Parathyroid adenoma (tissue), 2 donors: Measurements from ENCODE around the gene IGFN1.

Experiments
- H2AFZ ChIP-seq: fragments of 300-600 bp; sonication (generic); one replicate; pipeline ENCODE4 v1.7.0; 2017; ENCODE audit warnings: antibody characterized with exemption, mild to moderate bottlenecking
- H3K27ac ChIP-seq: fragments of 300-600 bp; sonication (generic); one replicate; pipeline ENCODE4 v1.7.0; 2017
- H3K27me3 ChIP-seq: fragments of 300-600 bp; sonication (generic); one replicate; pipeline ENCODE4 v1.7.0; 2017; ENCODE audit warnings: low read length; ENCODE audit not compliant: control insufficient read depth, insufficient read depth
- H3K36me3 ChIP-seq: fragments of 300-600 bp; sonication (generic); one replicate; pipeline ENCODE4 v1.7.0; 2017; ENCODE audit warnings: low read length; ENCODE audit not compliant: control insufficient read depth, insufficient read depth
- H3K4me1 ChIP-seq: fragments of 300-600 bp; sonication (generic); one replicate; pipeline ENCODE4 v1.7.0; 2017; ENCODE audit warnings: control low read depth
- H3K4me2 ChIP-seq: fragments of 300-600 bp; sonication (generic); one replicate; pipeline ENCODE4 v1.7.0; 2017; ENCODE audit warnings: low read length
- H3K4me3 ChIP-seq: fragments of 300-600 bp; sonication (generic); one replicate; pipeline ENCODE4 v1.7.0; 2017; ENCODE audit warnings: low read depth, low read length
- H3K79me2 ChIP-seq: fragments of 300-600 bp; sonication (generic); one replicate; pipeline ENCODE4 v1.7.0; 2017; ENCODE audit warnings: control low read depth
- H3K9ac ChIP-seq: fragments of 300-600 bp; sonication (generic); one replicate; pipeline ENCODE4 v1.7.0; 2017; ENCODE audit warnings: mild to moderate bottlenecking
- H3K9me3 ChIP-seq: fragments of 300-600 bp; sonication (generic); one replicate; pipeline ENCODE4 v1.7.0; 2017; ENCODE audit warnings: low read length; ENCODE audit not compliant: control insufficient read depth
- CTCF ChIP-seq: fragments of 300-600 bp; sonication (generic); IDR thresholded peaks from one replicate; pipeline ENCODE4 v1.7.0; 2017; ENCODE audit warnings: antibody characterized with exemption, mild to moderate bottlenecking
- donor health status: primary hyperparathyroidism.

Gene IGFN1

GRCh38 chr1:201267481-201268229 is 77.0 kb downstream of the IGFN1 start:
- Histone ChIP-seq H3K9me3 (no peaks in the 10 kb centered on the region), H3K4me1 (no peaks in the 10 kb centered on the region), H3K4me2 (no peak overlapping the region), H3K27me3 (no peaks in the 10 kb centered on the region), H3K36me3 (no peaks in the 10 kb centered on the region), H3K27ac (no peak overlapping the region), H3K9ac (no peak overlapping the region), H3K4me3 (no peak overlapping the region), H2AFZ (no peak overlapping the region), H3K79me2 (no peaks in the 10 kb centered on the region)
- TF ChIP-seq CTCF, result no peak

GRCh38 chr1:201268604-201269151 is 78.1 kb downstream of the IGFN1 start:
- Histone ChIP-seq H3K4me3 (no peak overlapping the region), H3K36me3 (no peaks in the 10 kb centered on the region), H3K9me3 (no peaks in the 10 kb centered on the region), H3K27ac (no peak overlapping the region), H3K4me2 (no peak overlapping the region), H3K79me2 (no peaks in the 10 kb centered on the region), H2AFZ (no peak overlapping the region), H3K4me1 (no peaks in the 10 kb centered on the region), H3K27me3 (no peaks in the 10 kb centered on the region), H3K9ac (no peak overlapping the region)
- TF ChIP-seq CTCF, result no peak

DNA sequence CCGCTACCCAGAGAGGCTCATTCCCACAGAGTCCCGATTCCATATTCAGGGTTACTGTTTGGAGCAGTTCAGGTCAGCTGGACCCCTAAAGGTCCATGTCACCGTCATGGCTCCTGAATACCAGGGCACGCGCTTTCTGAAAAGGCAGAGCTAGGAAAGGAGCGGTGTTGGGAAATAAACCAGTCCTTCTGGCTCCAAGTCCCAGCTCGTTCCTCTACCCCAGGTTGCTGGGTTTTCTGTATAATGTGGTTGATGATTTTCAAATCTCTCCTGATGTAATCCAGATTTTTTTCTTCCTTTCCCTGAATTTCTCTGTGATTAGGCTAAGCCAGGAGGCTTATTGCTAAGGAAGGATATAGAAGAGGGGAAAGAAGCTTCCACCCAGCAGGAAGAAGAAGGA is 78.7 kb downstream of the IGFN1 start:
- Histone ChIP-seq H3K4me2 (no peak overlapping the region), H2AFZ (no peak overlapping the region), H3K27me3 (no peaks in the 10 kb centered on the region), H3K4me1 (no peaks in the 10 kb centered on the region), H3K79me2 (no peaks in the 10 kb centered on the region), H3K4me3 (no peak overlapping the region), H3K9me3 (no peaks in the 10 kb centered on the region), H3K27ac (no peak overlapping the region), H3K36me3 (no peaks in the 10 kb centered on the region), H3K9ac (no peak overlapping the region)
- TF ChIP-seq CTCF, result no peak

DNA sequence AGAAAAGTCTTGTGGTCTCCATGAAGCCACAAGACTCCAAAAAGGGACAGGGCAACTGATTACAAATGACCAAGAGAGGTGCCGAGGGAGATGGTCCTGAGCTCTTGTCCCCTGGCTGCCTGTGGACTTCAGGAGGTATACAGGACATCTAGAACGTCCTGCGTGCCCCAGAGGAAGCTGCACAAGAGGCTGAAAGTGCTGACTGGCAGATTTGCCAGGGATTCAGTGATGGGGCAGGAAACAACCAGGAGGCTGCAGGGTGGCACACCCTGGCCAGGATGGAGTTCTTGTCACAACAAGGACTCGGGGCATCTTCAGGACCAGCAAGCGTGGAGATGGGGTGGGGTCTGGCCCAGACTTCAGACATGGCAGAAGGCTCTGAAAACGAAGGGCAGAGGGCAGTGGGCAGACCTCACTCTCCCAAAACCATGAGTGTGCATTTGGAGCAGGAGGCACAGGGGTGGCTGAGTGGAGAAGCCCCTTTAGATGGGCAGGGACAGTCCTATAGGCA is 79.3 kb downstream of the IGFN1 start:
- Histone ChIP-seq H3K36me3 (no peaks in the 10 kb centered on the region), H3K27ac (no peak overlapping the region), H3K79me2 (no peaks in the 10 kb centered on the region), H3K9ac (no peak overlapping the region), H3K27me3 (no peaks in the 10 kb centered on the region), H3K4me3 (no peak overlapping the region), H3K9me3 (no peaks in the 10 kb centered on the region), H3K4me2 (no peak overlapping the region), H2AFZ (no peak overlapping the region), H3K4me1 (no peaks in the 10 kb centered on the region)
- TF ChIP-seq CTCF, result no peak
